HG02642 (cell line): ENCODE measurements around the gene PTPRZ1.

ENCODE experiments used
- ATAC-seq: cut with Tn5 transposase; IDR thresholded peaks from one replicate; pipeline ENCODE4 v1.9.1; 2021; ENCODE audit warnings: mild to moderate bottlenecking; ENCODE audit not compliant: unreplicated experiment, poor library complexity

PTPRZ1 gene

DNA sequence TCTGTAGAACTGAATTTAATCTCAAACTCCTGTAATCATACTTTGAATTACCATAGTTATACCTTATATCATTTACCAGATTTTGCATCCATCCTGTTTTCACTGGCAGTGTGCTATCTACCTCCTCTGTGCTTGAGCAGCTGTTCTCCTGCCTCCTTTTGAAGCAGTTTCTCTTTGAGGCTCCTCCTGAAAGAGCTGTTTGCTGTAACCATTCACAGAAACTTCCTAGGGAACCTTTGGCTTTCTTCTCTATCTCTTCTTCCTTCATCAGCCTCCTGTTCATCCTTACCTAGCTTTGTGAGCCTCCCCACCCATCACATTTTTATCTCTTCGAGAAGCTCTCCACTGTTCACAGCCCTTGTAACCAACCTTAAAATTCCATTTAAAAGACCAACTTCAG lies 162.9 kb downstream of the PTPRZ1 start:
- no peak for ATAC-seq

DNA sequence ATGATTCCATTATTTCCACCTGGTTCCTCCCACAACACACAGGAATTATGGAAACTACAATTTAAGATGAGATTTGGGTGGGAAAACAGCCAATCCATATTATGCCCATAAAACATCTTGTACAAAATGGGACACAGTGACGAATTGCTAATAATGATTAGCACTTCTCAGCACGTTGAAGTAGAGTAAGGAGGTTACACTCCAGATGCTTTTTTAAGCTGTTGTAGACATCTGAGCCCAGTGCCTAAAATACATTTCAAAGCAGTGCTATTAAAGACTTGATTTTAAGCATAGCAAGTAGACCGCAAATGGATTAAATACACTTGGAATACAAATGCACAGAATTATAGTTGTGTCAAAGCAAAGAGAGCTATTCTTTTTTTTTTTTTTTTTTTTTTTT lies 165.2 kb downstream of the PTPRZ1 start:
- ATAC-seq: no peak

GRCh38 chr7:122038904-122039303 lies 165.9 kb downstream of the PTPRZ1 start:
- no peak for ATAC-seq

- ATAC-seq: no peak
Measured at GRCh38 chr7:122040147-122040546, 167.2 kb downstream of the PTPRZ1 start.

GRCh38 chr7:122046402-122046801 lies 173.4 kb downstream of the PTPRZ1 start:
- no peak for ATAC-seq

DNA sequence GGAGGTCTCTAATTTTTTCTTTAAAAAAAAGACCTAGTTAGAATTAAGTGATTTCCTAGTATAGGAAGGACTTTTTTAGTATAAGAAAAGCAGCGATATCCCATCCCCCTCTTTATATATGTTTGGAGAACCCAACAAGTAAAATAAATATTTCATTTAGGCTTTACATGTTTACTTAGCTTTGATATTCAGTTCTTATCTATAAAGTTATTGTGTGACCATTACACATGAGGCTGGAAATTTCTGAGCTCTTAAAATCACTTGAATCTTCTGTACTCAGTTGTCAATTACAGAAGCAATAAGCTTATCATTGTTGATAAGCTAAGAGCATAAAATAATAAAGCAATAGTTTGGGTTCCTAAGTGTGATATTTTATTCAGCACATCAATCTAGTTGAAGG lies 181.4 kb downstream of the PTPRZ1 start:
- ATAC-seq: no peak

GRCh38 chr7:122055073-122055472 lies 182.1 kb downstream of the PTPRZ1 start:
- no peak for ATAC-seq

DNA sequence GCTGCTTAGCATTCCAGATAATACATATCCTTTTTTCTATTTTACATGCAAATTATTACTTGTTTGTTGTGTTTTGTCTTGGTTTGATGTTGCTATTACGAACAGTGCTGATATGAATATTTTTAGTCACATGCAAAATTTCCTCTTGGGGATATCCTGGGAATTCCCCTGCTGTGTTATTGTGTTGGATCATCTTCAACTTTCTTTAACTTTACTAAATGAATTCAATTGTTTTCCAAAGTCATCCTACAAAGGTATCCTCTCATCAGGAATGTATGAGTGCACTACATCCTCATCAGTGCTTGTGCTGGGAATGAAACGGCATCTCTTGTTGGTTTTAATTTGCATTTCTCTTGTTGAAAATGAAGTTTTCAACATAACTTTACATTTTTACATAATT lies 184.0 kb downstream of the PTPRZ1 start:
- ATAC-seq: no peak

GRCh38 chr7:122059542-122059941 lies 186.6 kb downstream of the PTPRZ1 start:
- ATAC-seq: no peak

- no peak for ATAC-seq
Measured at GRCh38 chr7:122063146-122063545, 190.2 kb downstream of the PTPRZ1 start.

- no peak for ATAC-seq
Measured at GRCh38 chr7:122064971-122065370, 192.0 kb downstream of the PTPRZ1 start.

DNA sequence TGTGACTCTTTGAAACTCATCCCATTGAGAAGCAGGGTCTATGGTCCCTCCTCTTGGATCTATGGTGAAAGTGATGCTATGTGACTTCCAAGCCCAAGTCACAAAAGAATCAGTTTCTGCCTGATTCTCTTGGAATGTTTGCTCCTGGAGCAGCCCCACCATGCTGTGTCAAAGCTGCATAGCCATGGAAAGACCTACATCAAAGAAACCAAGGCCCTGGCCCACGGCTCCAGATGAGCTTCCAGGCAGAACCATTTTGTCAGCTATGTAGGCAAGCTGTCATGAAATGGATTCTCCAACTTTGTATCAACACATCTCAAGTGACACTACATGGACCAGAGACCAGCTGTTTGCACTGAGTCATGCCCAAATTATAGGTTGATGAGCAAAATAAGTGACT lies 194.1 kb downstream of the PTPRZ1 start:
- ATAC-seq: no peak

- ATAC-seq: no peak
Measured at GRCh38 chr7:122068046-122068445, 195.1 kb downstream of the PTPRZ1 start.

DNA sequence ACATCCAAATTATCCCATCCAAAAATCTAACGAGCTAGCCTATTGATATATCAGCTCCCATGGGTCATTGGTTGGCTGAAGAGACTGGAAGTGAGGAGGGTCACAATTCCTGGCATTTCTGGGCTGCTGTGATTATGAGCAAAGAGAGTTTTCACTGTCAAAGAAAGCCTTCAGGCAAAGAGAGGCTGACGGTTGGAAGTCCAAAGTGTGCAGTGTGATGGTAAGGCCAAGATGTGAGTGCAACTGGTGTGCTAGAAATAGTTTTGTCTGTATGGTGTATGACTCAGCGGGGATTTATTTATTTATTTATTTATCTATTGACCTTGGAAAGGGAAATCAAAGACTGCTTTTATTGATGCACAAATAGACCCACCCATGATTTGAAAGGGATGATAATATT lies 196.0 kb downstream of the PTPRZ1 start:
- ATAC-seq: no peak

DNA sequence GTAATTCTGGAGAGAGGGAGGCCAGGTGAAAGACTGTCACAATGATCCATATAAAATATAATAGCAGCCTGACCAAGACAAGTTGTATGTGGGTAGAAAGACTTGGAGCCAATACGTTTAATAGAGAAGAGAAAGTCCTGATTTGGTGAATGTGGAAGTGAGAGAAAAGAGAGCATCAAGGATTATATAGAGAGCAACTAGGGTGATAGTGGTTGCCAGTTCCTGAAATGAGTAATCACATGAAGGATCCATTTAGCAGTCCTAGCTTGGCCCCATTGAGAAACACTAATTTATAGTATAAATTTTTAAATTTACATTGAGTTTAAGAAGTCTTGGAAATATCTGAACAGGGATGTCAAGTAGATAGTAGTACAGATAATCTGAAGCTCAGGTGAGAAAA lies 197.1 kb downstream of the PTPRZ1 start:
- ATAC-seq: no peak

GRCh38 chr7:122070834-122071233 lies 197.9 kb downstream of the PTPRZ1 start:
- ATAC-seq: no peak

DNA sequence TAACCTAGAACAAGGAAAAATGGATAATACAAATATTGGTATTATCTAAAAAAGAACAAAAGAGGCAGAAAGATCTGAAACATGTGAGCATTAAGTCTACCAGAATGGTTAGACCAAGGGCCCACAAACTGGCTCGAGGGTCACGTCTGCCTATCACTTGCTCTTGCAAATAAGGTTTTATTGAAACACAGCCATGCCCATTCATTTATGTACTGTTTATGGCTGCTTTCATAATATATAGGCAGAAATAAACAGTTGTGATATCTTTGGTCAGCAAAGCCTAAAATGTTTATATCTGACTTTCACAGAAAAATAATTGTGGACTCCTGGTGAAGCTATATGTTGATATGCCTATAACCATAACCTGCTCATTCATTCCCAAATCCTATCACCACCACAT lies 199.3 kb downstream of the PTPRZ1 start:
- ATAC-seq: no peak

GRCh38 chr7:122072924-122073599 lies 200.1 kb downstream of the PTPRZ1 start:
- no peak for ATAC-seq

DNA sequence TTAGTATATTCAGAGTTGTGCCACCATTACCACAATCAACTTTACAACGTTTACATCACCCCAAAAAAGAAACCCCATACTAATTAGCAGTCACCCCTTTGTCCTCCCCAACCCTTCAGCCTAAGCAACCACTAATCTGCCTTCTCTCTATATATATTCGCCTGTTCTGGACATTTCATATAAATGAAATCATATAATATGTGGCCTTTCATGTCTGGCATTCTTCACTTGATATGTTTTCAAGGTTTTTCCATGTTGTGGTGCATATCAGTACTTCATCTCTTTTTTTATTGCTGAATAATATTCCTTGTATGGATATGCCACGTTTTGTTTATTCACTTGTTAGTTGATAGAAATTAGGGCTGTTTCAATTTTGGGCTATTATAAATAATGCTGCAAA lies 200.7 kb downstream of the PTPRZ1 start:
- ATAC-seq: no peak

DNA sequence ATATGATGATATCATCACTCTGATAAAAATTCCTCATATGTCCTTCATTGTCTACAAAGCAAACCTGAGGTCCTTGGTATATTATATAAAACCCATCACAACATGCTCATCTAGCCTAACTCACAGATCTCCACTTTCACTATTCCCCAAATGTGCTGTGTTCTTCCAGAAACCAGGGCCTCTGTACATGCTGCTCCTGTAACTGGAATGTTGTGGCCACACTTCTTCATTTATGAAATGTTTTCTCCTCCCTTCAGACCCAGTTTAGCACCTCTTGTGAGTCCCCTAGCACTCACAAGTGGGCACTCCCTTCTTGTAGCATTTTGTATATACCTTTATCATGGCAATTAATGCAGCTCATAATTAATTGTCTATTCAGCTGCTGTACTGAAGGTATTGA lies 209.2 kb downstream of the PTPRZ1 start:
- no peak for ATAC-seq

GRCh38 chr7:122082670-122083069 lies 209.7 kb downstream of the PTPRZ1 start:
- ATAC-seq: no peak

DNA sequence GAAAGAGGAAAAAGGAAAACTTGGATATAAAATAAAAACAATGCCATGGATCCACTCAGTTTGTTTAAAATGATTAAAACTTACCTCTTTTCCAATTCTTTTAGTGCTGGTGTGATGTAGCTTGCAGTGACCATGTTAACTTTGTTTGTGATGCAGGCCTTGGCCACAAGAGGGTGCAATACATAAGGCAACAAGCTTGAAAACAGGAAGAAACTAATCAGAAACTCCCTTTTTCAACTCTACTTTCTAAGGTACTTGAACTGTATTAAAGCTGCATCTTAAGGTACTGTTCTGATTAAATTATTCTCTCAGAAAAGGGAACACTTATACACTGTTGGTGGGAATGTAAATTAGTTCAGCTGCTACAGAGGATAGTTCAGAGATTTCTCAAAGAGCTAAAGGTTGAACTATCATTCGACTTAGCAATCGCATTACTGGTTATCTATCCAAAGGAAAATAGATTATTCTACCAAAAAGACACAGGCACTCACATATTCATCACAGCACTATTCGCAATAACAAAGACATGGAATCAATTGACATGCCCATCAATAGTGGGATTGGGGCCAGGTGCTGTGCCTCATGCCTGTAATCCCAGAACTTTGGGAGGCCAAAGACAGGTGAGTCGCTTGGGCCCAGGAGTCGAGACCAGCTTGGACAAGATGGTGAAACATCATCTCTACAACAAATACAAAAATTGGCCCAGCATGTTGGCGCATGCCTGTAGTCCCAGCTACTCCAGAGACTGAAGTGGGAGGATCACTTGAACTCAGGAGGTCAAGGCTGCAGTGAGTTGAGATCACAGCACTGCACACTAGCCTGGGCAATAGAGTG lies 220.2 kb downstream of the PTPRZ1 start:
- peak; percentile 97 for ATAC-seq
